HEK293T (cell line): ENCODE data around the gene CPT1B.

Source experiments
- SUZ12 ChIP-seq: fragments of 450-650 bp; IDR thresholded peaks from 2 replicates; pipeline ENCODE4 v1.6.1; 2016; ENCODE audit warnings: mild to moderate bottlenecking
- TF ChIP-seq, protein P1 (sequence below): fragments of 450-650 bp; IDR thresholded peaks from 2 replicates; pipeline ENCODE4 v1.6.1; 2016

GRCh38 chr22:50625568-50626313 is 47.5 kb upstream of the CPT1B start:
- TF ChIP-seq, protein P1, sequence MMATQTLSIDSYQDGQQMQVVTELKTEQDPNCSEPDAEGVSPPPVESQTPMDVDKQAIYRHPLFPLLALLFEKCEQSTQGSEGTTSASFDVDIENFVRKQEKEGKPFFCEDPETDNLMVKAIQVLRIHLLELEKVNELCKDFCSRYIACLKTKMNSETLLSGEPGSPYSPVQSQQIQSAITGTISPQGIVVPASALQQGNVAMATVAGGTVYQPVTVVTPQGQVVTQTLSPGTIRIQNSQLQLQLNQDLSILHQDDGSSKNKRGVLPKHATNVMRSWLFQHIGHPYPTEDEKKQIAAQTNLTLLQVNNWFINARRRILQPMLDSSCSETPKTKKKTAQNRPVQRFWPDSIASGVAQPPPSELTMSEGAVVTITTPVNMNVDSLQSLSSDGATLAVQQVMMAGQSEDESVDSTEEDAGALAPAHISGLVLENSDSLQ: no peak
- TF ChIP-seq SUZ12: no peak
